ENCODE results near the gene CMC2. TPM values are rescaled to one million over a fixed set of nuclear protein-coding genes. Genes with fewer than 3 reads are reported as not detected.

CMC2 gene
- total RNA-seq, 2 donors from 2014 or later, result 34.8 to 46.1 TPM

DNA sequence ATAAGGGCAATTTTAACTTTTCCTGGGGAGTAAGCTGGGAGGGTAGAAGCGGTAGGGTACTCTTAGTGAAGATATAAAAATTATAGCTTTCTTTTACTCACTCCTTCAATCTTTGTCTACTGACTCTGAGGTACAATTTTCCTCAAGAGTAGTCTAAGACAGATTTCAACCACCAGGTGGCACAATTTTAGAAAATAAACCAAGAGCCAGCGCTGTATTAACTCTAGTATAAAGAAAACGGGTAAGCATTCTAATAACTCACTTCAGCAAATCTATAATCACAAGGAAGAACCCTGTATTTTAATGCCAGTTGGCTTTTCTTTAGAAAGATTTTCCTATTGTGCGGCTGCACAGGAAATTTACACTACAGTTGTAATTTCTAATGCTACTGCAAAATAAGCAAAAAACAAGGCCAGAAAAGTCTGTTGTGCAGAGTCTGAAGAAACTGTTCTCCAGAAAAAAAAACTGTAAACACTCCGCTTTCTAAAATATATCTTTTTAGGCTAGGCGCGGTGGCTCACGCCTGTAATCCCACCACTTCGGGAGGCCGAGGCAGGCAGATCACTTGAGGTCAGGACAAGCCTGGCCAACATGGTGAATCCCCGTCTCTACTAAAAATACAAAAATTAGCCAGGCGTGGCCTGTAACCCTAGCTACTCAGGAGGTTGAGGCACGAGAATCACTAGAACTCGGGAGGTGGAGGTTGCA lies 1.9 kb downstream of the CMC2 start:
- intact Hi-C loops (cut with DNase I), result loop anchor here in 1 of 2 donors (10.0 kb wide), 1 partner anchor 70 kb away; the partner anchor contains the start of gene C16orf46

GRCh38 chr16:81003610-81004460 lies 2.9 kb downstream of the CMC2 start:
- intact Hi-C loops (cut with DNase I), result loop anchor here in 1 of 2 donors (10.0 kb wide), 1 partner anchor 71 kb away; the partner anchor contains the start of gene C16orf46
- no peak for DNase-seq (ENCODE audit: low spot score)

More for the DNA sequence above, 1.9 kb downstream of the CMC2 start:
- DNase-seq (ENCODE audit: low spot score), result no peak

DNA sequence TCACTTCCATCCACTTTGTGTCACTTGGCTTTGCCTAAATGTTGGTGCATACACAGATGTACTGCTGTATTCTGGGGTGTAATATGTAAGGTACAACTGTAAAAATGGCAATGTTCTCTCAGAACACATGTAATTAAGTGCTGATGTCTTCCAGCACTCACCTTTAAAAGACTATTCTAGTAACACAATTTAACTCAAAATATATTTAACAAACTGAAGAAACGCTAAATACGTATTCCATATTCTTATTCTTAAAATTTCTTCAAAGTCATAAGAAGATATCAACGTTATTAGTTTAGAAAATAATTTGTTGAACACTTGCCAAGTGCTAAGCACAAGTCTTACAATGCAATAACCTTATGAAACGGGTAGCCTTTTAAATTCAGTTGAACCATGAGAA lies 3.6 kb downstream of the CMC2 start:
- no peak for DNase-seq (ENCODE audit: low spot score)
- intact Hi-C loops (cut with DNase I), result loop anchor here in 1 of 2 donors (10.0 kb wide), 1 partner anchor 72 kb away; the partner anchor contains the start of gene C16orf46

- DNase-seq (ENCODE audit: low spot score), result no peak
- intact Hi-C loops (cut with DNase I), result loop anchor here in 1 of 2 donors (10.0 kb wide), 1 partner anchor 73 kb away; the partner anchor contains the start of gene C16orf46
Observed at GRCh38 chr16:81001330-81001729, 5.4 kb downstream of the CMC2 start.

DNA sequence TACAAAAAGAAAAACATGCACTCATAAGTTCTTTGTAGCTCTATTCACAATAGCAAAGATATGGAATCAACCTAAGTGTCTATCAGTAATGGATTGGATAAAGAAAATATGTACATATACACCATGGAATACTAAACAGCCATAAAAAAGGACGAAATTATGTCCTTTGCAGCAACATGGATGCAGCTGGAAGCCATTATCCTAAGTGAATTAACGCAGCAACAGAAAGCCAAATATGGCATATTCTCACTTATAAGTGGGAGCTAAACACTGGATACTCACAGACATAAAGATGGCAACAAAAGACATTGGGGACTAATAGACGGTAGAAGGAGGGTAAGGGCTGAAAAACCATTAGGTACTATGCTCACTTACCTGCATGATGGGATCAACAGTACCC lies 5.8 kb downstream of the CMC2 start:
- no peak for DNase-seq (ENCODE audit: low spot score)
- intact Hi-C loops (cut with DNase I), result loop anchor here in 1 of 2 donors (10.0 kb wide), 1 partner anchor 74 kb away; the partner anchor contains the start of gene C16orf46

DNA sequence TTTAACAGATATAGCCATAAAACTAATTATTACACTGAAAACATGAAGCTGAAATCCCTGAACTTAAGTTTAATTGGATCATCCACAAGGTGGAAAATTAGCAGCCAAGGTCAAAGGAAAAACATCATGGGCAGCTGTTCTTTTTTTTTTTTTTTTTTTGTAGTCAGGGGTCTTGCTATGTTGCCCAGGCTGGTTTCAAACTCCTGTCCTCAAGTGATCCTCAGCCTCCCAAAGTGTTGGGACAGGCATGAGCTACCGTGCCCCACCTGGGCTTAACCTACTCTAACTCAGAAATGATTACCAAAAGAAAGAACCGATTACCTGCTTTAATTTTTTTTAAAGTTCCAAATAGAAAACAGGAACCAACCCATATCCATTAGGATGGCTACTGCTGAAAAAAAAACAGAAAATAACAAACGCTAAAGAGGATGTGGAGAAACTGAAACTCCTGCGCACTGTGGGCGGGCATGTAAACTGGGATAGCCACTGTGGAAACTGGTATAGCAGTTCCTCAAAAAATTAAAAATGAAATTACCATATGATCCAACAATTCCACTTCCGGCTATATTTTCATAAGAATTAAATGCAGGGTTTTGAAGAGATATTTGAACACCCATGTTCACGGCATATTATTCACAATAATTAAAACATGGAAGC lies 8.6 kb downstream of the CMC2 start:
- intact Hi-C loops (cut with DNase I), result no loop called here
- DNase-seq (ENCODE audit: low spot score), result no peak

DNA sequence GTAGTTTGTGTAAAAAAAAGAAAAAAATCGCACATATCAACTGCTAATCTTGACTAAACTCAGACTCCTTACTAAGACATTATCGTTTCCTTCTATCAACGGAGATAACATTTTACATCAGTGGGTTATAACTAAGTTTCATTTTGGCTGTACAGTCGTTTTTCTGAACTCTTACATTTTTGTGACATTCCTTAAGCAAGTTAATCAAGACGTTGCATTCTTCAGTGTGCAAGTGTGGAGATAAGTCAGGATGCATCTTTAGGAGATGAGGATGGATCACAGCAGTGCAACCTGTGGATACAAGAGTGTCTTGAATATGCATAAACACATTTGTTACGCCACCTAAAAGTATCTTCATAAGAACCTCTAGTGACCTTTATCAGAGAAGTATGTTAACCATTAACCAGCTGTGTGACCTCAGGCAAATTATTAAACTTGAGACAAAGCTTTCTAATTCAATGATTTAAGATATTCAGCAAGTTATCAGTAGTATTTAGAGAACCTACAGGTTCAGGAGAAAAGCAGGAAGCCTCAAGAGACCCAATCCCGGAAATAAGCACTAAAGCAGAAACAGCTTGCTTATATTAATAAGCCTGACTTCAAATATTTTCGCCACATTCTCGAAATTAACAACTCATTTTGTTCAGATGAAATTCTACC lies 9.4 kb downstream of the CMC2 start:
- intact Hi-C loops (cut with DNase I), result no loop called here
- DNase-seq (ENCODE audit: low spot score), result no peak

- no peak for DNase-seq (ENCODE audit: low spot score)
- intact Hi-C loops (cut with DNase I), result no loop called here
Observed at GRCh38 chr16:80996688-80997138, 10.0 kb downstream of the CMC2 start.

- DNase-seq (ENCODE audit: low spot score), result no peak
- intact Hi-C loops (cut with DNase I), result no loop called here
Observed at GRCh38 chr16:80994451-80994850, 12.2 kb downstream of the CMC2 start.

GRCh38 chr16:80993834-80994233 lies 12.9 kb downstream of the CMC2 start:
- intact Hi-C loops (cut with DNase I), result no loop called here
- no peak for DNase-seq (ENCODE audit: low spot score)

GRCh38 chr16:80993307-80993706 lies 13.4 kb downstream of the CMC2 start:
- no peak for DNase-seq (ENCODE audit: low spot score)
- intact Hi-C loops (cut with DNase I), result no loop called here

- intact Hi-C loops (cut with DNase I), result no loop called here
- no peak for DNase-seq (ENCODE audit: low spot score)
Observed at GRCh38 chr16:80992676-80993293, 13.9 kb downstream of the CMC2 start.

DNA sequence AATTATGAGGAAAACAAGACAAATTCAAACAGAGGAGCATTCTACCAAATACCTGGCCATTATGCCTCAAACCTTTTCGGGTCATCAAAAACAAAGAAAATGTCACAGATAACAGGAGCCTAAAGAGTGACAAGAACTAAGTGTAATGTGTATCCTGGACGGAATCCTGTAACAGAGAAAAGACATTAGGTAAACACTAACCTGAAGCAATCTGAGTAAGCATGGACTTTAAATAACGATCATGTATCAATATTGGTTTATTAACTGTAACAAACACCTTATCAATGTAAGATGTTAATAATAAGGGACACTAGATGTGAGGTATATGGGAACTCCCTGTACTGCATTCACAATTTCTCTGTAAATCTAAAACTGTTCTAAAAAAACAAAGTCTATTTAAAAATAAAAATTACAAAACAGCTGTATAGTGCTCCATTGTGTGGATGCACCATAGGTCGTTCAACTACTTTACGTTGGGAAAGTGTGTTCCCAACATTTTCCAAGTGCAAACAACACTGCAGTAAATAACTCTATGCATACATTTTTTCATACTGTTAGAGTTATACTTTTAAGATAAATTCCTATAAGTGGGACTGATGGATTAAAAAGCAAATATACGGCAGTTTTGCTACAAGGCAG lies 14.8 kb downstream of the CMC2 start:
- intact Hi-C loops (cut with DNase I), result no loop called here

GRCh38 chr16:80990978-80991377 lies 15.7 kb downstream of the CMC2 start:
- no peak for DNase-seq (ENCODE audit: low spot score)
- intact Hi-C loops (cut with DNase I), result no loop called here

More for the DNA sequence above, 14.8 kb downstream of the CMC2 start:
- no peak for DNase-seq (ENCODE audit: low spot score)

- DNase-seq (ENCODE audit: low spot score), result no peak
- intact Hi-C loops (cut with DNase I), result no loop called here
Observed at GRCh38 chr16:80990577-80990976, 16.1 kb downstream of the CMC2 start.

- intact Hi-C loops (cut with DNase I), result no loop called here
Observed at GRCh38 chr16:80989801-80990200, 16.9 kb downstream of the CMC2 start.

DNA sequence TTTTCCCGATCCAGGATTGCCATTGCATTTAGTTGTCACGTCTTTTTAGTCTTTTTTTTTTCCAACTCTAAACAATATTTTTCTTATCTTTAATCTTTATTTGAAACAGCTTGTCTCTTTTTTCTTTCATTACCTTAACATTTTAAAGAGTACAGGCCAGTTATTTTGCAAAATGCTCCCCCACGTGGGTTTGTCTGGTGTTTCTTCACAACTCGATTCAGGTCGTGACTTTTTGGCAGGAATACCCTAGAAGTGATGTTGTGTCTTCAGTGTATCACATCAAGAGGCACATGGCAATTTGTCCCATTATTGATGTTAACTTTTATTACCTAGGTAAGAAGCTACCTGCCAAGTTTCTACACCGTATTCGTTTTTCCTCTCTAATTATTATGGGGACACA lies 17.9 kb downstream of the CMC2 start:
- no peak for DNase-seq (ENCODE audit: low spot score)

More at GRCh38 chr16:80989801-80990200, 16.9 kb downstream of the CMC2 start:
- no peak for DNase-seq (ENCODE audit: low spot score)

DNA sequence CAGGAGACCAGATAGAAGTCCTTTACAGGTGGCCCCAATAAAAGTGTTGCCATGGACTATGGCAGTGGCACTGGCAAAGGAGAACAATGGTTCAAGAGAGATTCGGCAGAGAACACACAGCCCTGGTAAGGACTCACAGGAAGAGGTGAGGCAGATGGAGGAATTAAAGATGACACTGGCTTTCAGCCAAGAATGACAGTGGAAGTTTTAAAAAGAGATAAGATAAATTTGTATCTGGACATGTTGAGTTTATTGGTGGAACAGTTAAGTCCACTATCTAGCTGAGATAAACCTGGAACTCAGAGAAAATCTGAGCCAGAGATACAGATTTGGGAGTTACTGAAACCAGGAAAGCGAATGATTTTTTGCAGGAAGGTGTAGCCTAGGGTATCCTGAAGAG lies 20.1 kb downstream of the CMC2 start:
- no peak for DNase-seq (ENCODE audit: low spot score)
- intact Hi-C loops (cut with DNase I), result no loop called here

More for the DNA sequence above, 17.9 kb downstream of the CMC2 start:
- intact Hi-C loops (cut with DNase I), result no loop called here
